K562 (cell line): ENCODE measurements around the gene RAB14. TPM values are rescaled to one million over a fixed set of nuclear protein-coding genes. Genes with fewer than 3 reads are reported as not detected.

Experiments
- CHCHD3 ChIP-seq: fragments of 250-450 bp; sonication (Bioruptor Pico); IDR thresholded peaks from 2 replicates; pipeline ENCODE4 v2.1.2; 2022; ENCODE audit warnings: mild to moderate bottlenecking
- HOXB6 ChIP-seq: fragments of 250-450 bp; sonication (Bioruptor Pico); IDR thresholded peaks from 2 replicates; pipeline ENCODE4 v1.5.1; 2022; ENCODE audit warnings: mild to moderate bottlenecking, borderline replicate concordance
- KLF6 ChIP-seq: fragments of 250-450 bp; sonication (Bioruptor Pico); IDR thresholded peaks from 2 replicates; pipeline ENCODE4 v1.4.0; 2020; ENCODE audit warnings: mild to moderate bottlenecking, moderate library complexity, borderline replicate concordance
- PYGO2 ChIP-seq: fragments of 450-650 bp; IDR thresholded peaks from 2 replicates; pipeline ENCODE4 v1.6.1; 2016; ENCODE audit warnings: mild to moderate bottlenecking, missing genetic modification characterization, moderate library complexity, missing compliant biosample characterization
- SIRT6 ChIP-seq: IDR thresholded peaks from one replicate; pipeline ENCODE4 v1.6.1; 2012; ENCODE audit warnings: low read depth, mild to moderate bottlenecking, control low read depth, inconsistent platforms, low read length, moderate library complexity
- ZNF586 ChIP-seq: fragments of 450-650 bp; formaldehyde crosslinking; conservative IDR thresholded peaks from 2 replicates; pipeline ENCODE4 v1.4.0; 2020; ENCODE audit warnings: mild to moderate bottlenecking, moderate library complexity
- polyA plus RNA-seq, 8 experiments: library from polyadenylated mRNA; depleted of rRNA in 4 of 8; stranded (reverse) in 5 of 8; unstranded in 3 of 8; fragments of >200 nt; fragmentation: Nextera tagmentation in 2 of 8; fragmentation: Illumina TruSeq in 1 of 8; extraction: Ambion mirVana in 2 of 8; extraction: Trizol in 1 of 8; gene quantifications; 2 replicates each; pipeline versions ENCODE4 v1.2.1 to v1.2.3, GENCODE V29; 2011 to 2014; ENCODE audit warnings: inconsistent platforms in 1 of 8, missing spikeins in 1 of 8
- total RNA-seq, 7 experiments: library from RNA; depleted of rRNA in 6 of 7; stranded (reverse); fragments of >200 nt in 6 of 7; fragmentation: Illumina TruSeq in 2 of 7; extraction: Trizol in 2 of 7; gene quantifications; 2 replicates each; pipeline versions ENCODE4 v1.2.1 to v1.2.3, GENCODE V29; 2011 to 2021; ENCODE audit warnings: low replicate concordance in 1 of 7
- TF ChIP-seq, protein P1 (sequence below), 2 experiments: fragments of 450-650 bp in 1 of 2; IDR thresholded peaks; 2 replicates each; pipeline ENCODE4 v1.6.1; 2011 to 2017; ENCODE audit warnings: low read depth in 2 of 2, antibody characterized with exemption in 1 of 2, borderline replicate concordance in 1 of 2, low read length in 1 of 2, mild to moderate bottlenecking in 1 of 2, mixed read lengths in 1 of 2; ENCODE audit not compliant: control insufficient read depth in 1 of 2
- TF ChIP-seq, protein P2 (sequence below): fragments of 250-450 bp; sonication (Bioruptor Pico); IDR thresholded peaks from 2 replicates; pipeline ENCODE4 v1.8.0; 2021; ENCODE audit warnings: mild to moderate bottlenecking, moderate library complexity
- TF ChIP-seq, protein P3 (sequence below), 3 experiments: fragments of 200-800 bp in 1 of 3; sonication (Bioruptor generic) in 1 of 3; sonication (generic) in 1 of 3; formaldehyde crosslinking in 1 of 3; IDR thresholded peaks; 2 replicates each; pipeline versions ENCODE4 v1.6.1 to v1.8.0; 2016 to 2022; ENCODE audit warnings: mild to moderate bottlenecking in 2 of 3, missing compliant biosample characterization in 2 of 3, missing genetic modification characterization in 2 of 3, missing genetic modification reagents in 1 of 3
- TF ChIP-seq, protein P4 (sequence below): sonication (generic); formaldehyde crosslinking; IDR thresholded peaks from 2 replicates; pipeline ENCODE4 v1.8.1; 2023; ENCODE audit warnings: mild to moderate bottlenecking, missing genetic modification reagents, moderate library complexity

The RAB14 gene
- total and polyA plus RNA-seq, 9 of the 15 experiments (the other 6 are each of a cell fraction or from before 2014, with no cell fraction given) = 10.3 to 41.8 (median 20.9) TPM

DNA sequence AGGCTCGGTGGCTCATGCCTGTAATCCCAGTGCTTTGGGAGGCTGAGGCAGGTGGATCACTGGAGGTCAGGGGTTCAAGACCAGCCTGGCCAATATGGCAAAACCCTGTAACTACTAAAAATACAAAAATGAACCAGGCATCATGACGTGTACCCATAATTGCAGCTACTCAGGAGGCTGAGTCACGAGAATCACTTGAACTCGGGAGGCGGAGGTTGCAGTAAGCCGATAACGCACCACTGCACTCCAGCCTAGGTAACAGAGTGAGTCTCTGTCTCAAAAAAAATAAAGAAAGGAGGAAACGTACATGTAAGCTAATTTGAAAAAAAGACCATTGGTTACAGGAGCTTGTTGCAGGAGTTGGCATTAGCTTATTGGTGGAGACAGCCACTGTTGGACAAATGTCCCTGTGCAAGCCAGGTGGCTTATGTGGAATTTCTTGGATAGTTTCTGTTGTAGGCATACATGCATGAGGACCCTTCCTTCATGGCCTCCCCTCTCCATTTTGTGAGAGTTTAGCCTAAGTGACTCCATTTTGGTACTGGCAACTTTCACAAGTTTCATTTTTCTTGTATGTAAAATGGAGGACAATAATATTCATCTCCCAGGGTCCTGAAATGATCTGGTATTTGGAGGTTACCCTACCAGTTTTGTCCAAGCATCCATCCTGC, 16.8 kb upstream of the RAB14 start (continued):
- TF ChIP-seq, protein P1, sequence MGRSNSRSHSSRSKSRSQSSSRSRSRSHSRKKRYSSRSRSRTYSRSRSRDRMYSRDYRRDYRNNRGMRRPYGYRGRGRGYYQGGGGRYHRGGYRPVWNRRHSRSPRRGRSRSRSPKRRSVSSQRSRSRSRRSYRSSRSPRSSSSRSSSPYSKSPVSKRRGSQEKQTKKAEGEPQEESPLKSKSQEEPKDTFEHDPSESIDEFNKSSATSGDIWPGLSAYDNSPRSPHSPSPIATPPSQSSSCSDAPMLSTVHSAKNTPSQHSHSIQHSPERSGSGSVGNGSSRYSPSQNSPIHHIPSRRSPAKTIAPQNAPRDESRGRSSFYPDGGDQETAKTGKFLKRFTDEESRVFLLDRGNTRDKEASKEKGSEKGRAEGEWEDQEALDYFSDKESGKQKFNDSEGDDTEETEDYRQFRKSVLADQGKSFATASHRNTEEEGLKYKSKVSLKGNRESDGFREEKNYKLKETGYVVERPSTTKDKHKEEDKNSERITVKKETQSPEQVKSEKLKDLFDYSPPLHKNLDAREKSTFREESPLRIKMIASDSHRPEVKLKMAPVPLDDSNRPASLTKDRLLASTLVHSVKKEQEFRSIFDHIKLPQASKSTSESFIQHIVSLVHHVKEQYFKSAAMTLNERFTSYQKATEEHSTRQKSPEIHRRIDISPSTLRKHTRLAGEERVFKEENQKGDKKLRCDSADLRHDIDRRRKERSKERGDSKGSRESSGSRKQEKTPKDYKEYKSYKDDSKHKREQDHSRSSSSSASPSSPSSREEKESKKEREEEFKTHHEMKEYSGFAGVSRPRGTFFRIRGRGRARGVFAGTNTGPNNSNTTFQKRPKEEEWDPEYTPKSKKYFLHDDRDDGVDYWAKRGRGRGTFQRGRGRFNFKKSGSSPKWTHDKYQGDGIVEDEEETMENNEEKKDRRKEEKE (IDR thresholded peaks at IDR 0.05; ENCODE audit: borderline replicate concordance in 1 of 2, control insufficient read depth in 1 of 2, low read depth in 2 of 2, low read length in 1 of 2) = no peak
- TF ChIP-seq, protein P2, sequence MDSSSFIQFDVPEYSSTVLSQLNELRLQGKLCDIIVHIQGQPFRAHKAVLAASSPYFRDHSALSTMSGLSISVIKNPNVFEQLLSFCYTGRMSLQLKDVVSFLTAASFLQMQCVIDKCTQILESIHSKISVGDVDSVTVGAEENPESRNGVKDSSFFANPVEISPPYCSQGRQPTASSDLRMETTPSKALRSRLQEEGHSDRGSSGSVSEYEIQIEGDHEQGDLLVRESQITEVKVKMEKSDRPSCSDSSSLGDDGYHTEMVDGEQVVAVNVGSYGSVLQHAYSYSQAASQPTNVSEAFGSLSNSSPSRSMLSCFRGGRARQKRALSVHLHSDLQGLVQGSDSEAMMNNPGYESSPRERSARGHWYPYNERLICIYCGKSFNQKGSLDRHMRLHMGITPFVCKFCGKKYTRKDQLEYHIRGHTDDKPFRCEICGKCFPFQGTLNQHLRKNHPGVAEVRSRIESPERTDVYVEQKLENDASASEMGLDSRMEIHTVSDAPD (CRISPR knock-in tag) = peak; percentile 78; the same call in 1 of the 2 replicates
- TF ChIP-seq, protein P3, sequence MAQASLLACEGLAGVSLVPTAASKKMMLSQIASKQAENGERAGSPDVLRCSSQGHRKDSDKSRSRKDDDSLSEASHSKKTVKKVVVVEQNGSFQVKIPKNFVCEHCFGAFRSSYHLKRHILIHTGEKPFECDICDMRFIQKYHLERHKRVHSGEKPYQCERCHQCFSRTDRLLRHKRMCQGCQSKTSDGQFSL (CRISPR knock-in tag; IDR thresholded peaks at IDR 0.05) = no peak
- TF ChIP-seq, protein P3 (tag; IDR thresholded peaks at IDR 0.05) = peak in 1 of 2 experiments; percentile 89; a peak in 2 of 4 replicates
- TF ChIP-seq PYGO2 (tag) = peak; percentile 94
- TF ChIP-seq SIRT6 = no peak
- TF ChIP-seq ZNF586 (CRISPR knock-in tag) = no peak
- no peak for TF ChIP-seq CHCHD3 (CRISPR knock-in tag)
- peak; percentile 89 for TF ChIP-seq KLF6 (CRISPR knock-in tag)
- TF ChIP-seq, protein P4, sequence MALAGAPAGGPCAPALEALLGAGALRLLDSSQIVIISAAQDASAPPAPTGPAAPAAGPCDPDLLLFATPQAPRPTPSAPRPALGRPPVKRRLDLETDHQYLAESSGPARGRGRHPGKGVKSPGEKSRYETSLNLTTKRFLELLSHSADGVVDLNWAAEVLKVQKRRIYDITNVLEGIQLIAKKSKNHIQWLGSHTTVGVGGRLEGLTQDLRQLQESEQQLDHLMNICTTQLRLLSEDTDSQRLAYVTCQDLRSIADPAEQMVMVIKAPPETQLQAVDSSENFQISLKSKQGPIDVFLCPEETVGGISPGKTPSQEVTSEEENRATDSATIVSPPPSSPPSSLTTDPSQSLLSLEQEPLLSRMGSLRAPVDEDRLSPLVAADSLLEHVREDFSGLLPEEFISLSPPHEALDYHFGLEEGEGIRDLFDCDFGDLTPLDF (CRISPR knock-in tag) = no peak
- no peak for TF ChIP-seq HOXB6 (CRISPR knock-in tag)
